Endodermal cell (in vitro differentiated cells): ENCODE measurements around the gene CHRNE. TPM values are rescaled to one million over a fixed set of nuclear protein-coding genes. Genes with fewer than 3 reads are reported as not detected.

ENCODE experiments used
- DNase-seq: peaks from one replicate; pipeline ENCODE4 v3.0.0-alpha.2; 2017
- H3K27ac ChIP-seq: 2 replicates; pipeline ENCODE4 v1.5.1; 2013; ENCODE audit warnings: mild to moderate bottlenecking, low read depth, low read length, moderate library complexity
- H3K27me3 ChIP-seq: 2 replicates; pipeline ENCODE4 v1.6.1; 2013; ENCODE audit warnings: mild to moderate bottlenecking, low read length, moderate library complexity; ENCODE audit not compliant: insufficient read depth, control insufficient read depth, poor library complexity, severe bottlenecking
- H3K36me3 ChIP-seq: 2 replicates; pipeline ENCODE4 v1.7.0; 2013; ENCODE audit warnings: mild to moderate bottlenecking, low read length, moderate library complexity; ENCODE audit not compliant: control insufficient read depth, insufficient read depth
- H3K4me1 ChIP-seq: one replicate; pipeline ENCODE4 v1.7.0; 2013; ENCODE audit warnings: low read length; ENCODE audit not compliant: control insufficient read depth, insufficient read depth
- H3K4me3 ChIP-seq: 2 replicates; pipeline ENCODE4 v1.5.1; 2013; ENCODE audit warnings: mild to moderate bottlenecking, low read length, moderate library complexity
- H3K9ac ChIP-seq: 2 replicates; pipeline ENCODE4 v1.6.1; 2013; ENCODE audit warnings: mild to moderate bottlenecking, low read length, moderate library complexity; ENCODE audit not compliant: poor library complexity, severe bottlenecking; ENCODE audit errors: extremely low read depth
- H3K9me3 ChIP-seq: 2 replicates; pipeline ENCODE4 v1.6.1; 2013; ENCODE audit warnings: mild to moderate bottlenecking, low read length, moderate library complexity; ENCODE audit not compliant: control insufficient read depth
- H3K27ac Mint-ChIP-seq: 2 replicates; pipeline ENCODE4 v1.8.0; 2020; ENCODE audit warnings: mixed read lengths
- H3K27me3 Mint-ChIP-seq: 2 replicates; pipeline ENCODE4 v1.8.0; 2021; ENCODE audit warnings: mild to moderate bottlenecking, mixed read lengths; ENCODE audit not compliant: insufficient read depth
- H3K36me3 Mint-ChIP-seq: 2 replicates; pipeline ENCODE4 v1.8.0; 2020; ENCODE audit warnings: low read depth, mixed read lengths
- H3K4me1 Mint-ChIP-seq: 2 replicates; pipeline ENCODE4 v1.8.0; 2020; ENCODE audit warnings: mixed read lengths
- H3K4me3 Mint-ChIP-seq: 2 replicates; pipeline ENCODE4 v1.8.0; 2020; ENCODE audit warnings: mild to moderate bottlenecking, moderate library complexity, mixed read lengths
- H3K9me3 Mint-ChIP-seq: 2 replicates; pipeline ENCODE4 v1.8.0; 2020; ENCODE audit warnings: mild to moderate bottlenecking, mixed read lengths
- CTCF ChIP-seq: fragments of 200-600 bp; sonication (generic); conservative IDR thresholded peaks from 2 replicates; pipeline ENCODE4 v1.5.0; 2021; ENCODE audit warnings: antibody characterized with exemption, mild to moderate bottlenecking
- WGBS, 2 experiments: methylation state at CpG; one replicate each; pipeline versions ENCODE4 v1.1.5 to v1.1.7; 2013; ENCODE audit warnings: missing lambda C conversion rate in 2 of 2, mixed read lengths in 1 of 2; ENCODE audit not compliant: insufficient coverage in 1 of 2, insufficient read length in 1 of 2; 5-methylcytosine and 5-hydroxymethylcytosine counted together
- total RNA-seq, 2 donors: library from RNA; stranded (reverse); fragmentation: NEBNext Ultra II Directional in 1 of 2; extraction: Animal tissue kit (Norgen Biotek cat#: 25700) in 1 of 2; gene quantifications; 2 replicates in 1 of 2; 3 replicates in 1 of 2; pipeline ENCODE4 v1.2.1, GENCODE V29; 2021

CHRNE gene
- total RNA-seq, 2 donors from 2014 or later = 0.71 to 1.2 TPM

DNA sequence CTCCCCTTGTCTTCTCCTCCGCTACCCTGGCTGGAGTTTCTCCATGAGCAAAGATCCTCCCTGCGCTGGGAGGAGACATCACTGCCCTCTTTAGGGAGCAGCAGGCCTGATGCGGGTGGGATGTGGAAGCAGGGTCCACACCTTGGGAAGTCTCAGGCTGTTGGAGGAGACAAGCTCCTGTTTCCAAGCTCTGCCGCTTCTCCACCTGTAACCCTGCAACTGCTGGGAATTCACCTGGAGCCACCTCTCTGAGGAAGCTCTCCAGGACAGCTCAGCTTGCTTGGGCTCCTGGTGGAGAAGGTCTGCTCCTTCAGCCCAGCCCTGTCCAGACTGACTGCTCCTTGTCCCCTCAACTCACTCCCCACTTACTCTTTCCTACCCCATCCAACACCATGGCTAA lies 18.4 kb downstream of the CHRNE start:
- Histone ChIP-seq H3K4me3 (no peak overlapping the region), H3K36me3 (peaks cover 10% of the 10 kb centered on the region), H3K27me3 (no peaks in the 10 kb centered on the region), H3K4me1 (no peaks in the 10 kb centered on the region), H3K27ac (no peak overlapping the region), H3K9ac (no peak overlapping the region), H3K9me3 (no peaks in the 10 kb centered on the region)
- H3K27me3 Mint-ChIP-seq = no peaks in the 10 kb centered on the region
- WGBS, 2 experiments = 96 to 97% methylated on average over 3 to 4 of the region's 4 CpGs
- TF ChIP-seq CTCF = no peak
- peaks cover 1% of the 10 kb centered on the region for H3K4me1 Mint-ChIP-seq
- no peak overlapping the region for H3K27ac Mint-ChIP-seq
- H3K9me3 Mint-ChIP-seq = no peaks in the 10 kb centered on the region
- H3K36me3 Mint-ChIP-seq = peaks cover 41% of the 10 kb centered on the region
- no peak overlapping the region for H3K4me3 Mint-ChIP-seq
- DNase-seq = no peak

DNA sequence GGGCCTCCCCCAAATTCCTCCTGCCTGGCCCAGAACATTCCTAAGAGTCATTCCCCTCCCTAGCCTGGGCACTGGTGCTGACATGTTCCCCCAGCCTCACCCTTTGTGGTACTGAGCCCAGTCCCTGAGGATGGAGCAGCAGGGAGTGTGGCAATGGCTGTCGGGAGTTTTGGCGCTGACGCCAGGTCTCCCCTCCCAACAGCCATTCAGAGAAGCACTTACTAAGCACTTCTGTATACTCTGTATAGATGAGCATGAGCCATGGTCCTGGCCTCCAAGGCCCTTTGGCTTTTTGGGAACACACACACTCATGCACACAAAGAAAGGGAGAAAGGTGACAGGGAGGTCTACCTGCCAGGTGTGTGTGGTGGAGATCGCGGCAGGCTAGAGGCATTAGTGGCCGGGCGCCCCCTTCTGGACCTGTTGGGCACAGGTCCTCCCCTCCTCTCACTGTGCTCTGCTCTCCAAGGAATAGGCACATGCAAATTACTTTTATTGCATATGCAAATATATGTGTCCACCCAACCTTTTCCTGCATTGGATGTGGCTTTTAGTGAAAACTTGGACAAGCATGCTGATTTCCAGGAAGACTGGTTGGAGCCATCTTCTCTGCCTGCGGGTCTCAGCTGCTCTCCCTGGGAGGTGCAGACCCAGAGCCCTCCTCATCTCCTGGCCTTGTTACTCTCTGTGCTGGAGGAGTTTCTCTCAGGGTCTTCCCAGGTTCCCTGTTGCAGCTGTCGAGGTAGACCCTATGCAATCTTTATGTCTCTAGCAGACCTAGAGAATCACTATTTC lies 20.9 kb downstream of the CHRNE start:
- Mint-ChIP-seq H3K36me3 (peaks cover 34% of the 10 kb centered on the region), H3K27ac (no peak overlapping the region), H3K9me3 (no peaks in the 10 kb centered on the region), H3K27me3 (no peaks in the 10 kb centered on the region), H3K4me3 (no peak overlapping the region), H3K4me1 (peaks cover 1% of the 10 kb centered on the region)
- 53 to 92% methylated on average over 3 to 9 of the region's 9 CpGs for WGBS, 2 experiments
- Histone ChIP-seq H3K27ac (no peak overlapping the region), H3K9ac (no peak overlapping the region), H3K27me3 (no peaks in the 10 kb centered on the region), H3K4me3 (no peak overlapping the region), H3K36me3 (peaks cover 5% of the 10 kb centered on the region), H3K9me3 (no peaks in the 10 kb centered on the region), H3K4me1 (no peaks in the 10 kb centered on the region)
- peak; percentile 97 for TF ChIP-seq CTCF
- peak; percentile 95 for DNase-seq

- peaks cover 1% of the 10 kb centered on the region for H3K4me1 Mint-ChIP-seq
- no peak overlapping the region for H3K27ac Mint-ChIP-seq
- H3K36me3 Mint-ChIP-seq = peaks cover 30% of the 10 kb centered on the region
- DNase-seq = no peak
- Histone ChIP-seq H3K4me3 (no peak overlapping the region), H3K9me3 (no peaks in the 10 kb centered on the region), H3K27ac (no peak overlapping the region), H3K27me3 (no peaks in the 10 kb centered on the region), H3K36me3 (peaks cover 5% of the 10 kb centered on the region), H3K9ac (no peak overlapping the region), H3K4me1 (no peaks in the 10 kb centered on the region)
- TF ChIP-seq CTCF = no peak
- H3K27me3 Mint-ChIP-seq = no peaks in the 10 kb centered on the region
- WGBS, 2 experiments = 88 to 90% methylated on average over 10 to 15 of the region's 15 CpGs
- no peaks in the 10 kb centered on the region for H3K9me3 Mint-ChIP-seq
- H3K4me3 Mint-ChIP-seq = no peak overlapping the region
Observed at GRCh38 chr17:4880857-4881256, 22.0 kb downstream of the CHRNE start.
